Astrocyte of the spinal cord (primary cell): ENCODE measurements around the gene SEPTIN11.

Experiments used
- DNase-seq: peaks from one replicate; pipeline ENCODE4 v3.0.0; 2011; ENCODE audit warnings: low read depth, low spot score
- H3K4me3 ChIP-seq: 2 replicates; pipeline ENCODE4 v1.5.1; 2011; ENCODE audit warnings: low read depth, mild to moderate bottlenecking, low read length, moderate library complexity
- in situ Hi-C: cut with HindIII; loops from 2 replicates; pipeline ENCODE4 v1.10.0; 2017; ENCODE audit warnings: low sequenced_read_pairs
- TF ChIP-seq, protein P1 (sequence below): IDR thresholded peaks from 2 replicates; pipeline ENCODE4 v1.5.1; 2012; ENCODE audit warnings: low read depth, mild to moderate bottlenecking, low read length, inconsistent platforms

SEPTIN11 gene

DNA sequence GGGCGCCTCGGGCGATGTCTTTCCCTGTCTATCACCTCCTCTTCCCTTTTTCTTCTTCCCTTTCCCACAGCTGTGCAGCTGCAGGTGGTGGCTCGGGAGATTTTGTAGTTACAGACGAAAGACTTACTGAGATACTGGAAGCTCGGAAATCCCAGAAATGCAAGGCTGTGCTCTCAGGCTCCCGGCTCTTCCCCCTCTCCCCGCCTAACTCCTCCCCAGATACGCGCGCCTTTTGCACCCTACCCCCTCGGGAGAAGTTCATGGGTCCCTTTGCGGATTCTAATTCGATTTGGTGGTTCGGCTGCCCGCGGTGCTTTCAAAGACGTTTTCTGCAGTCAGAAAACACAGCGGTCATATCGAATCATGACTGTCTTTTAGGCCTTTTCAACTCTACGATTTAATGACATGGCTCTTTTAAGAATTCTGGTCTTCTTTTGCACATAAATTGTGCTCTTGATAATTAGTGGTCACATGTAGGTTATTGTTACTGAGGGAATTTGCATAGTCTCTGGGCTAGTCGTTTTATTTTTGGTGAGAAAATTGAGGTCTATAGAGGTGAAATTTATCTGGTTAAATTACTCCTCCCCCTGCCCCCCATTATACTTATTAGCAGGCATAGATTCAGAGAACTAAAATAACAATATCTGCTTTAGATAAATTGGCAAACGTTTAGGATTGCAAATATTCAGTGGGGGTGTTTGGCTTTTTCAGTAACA, 1.6 kb downstream of the SEPTIN11 start:
- DNase-seq: peak; percentile 57
- in situ Hi-C loops: no loop called here
- TF ChIP-seq, protein P1, sequence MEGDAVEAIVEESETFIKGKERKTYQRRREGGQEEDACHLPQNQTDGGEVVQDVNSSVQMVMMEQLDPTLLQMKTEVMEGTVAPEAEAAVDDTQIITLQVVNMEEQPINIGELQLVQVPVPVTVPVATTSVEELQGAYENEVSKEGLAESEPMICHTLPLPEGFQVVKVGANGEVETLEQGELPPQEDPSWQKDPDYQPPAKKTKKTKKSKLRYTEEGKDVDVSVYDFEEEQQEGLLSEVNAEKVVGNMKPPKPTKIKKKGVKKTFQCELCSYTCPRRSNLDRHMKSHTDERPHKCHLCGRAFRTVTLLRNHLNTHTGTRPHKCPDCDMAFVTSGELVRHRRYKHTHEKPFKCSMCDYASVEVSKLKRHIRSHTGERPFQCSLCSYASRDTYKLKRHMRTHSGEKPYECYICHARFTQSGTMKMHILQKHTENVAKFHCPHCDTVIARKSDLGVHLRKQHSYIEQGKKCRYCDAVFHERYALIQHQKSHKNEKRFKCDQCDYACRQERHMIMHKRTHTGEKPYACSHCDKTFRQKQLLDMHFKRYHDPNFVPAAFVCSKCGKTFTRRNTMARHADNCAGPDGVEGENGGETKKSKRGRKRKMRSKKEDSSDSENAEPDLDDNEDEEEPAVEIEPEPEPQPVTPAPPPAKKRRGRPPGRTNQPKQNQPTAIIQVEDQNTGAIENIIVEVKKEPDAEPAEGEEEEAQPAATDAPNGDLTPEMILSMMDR: no peak
- peak overlapping the region; percentile 94 for H3K4me3 ChIP-seq

DNA sequence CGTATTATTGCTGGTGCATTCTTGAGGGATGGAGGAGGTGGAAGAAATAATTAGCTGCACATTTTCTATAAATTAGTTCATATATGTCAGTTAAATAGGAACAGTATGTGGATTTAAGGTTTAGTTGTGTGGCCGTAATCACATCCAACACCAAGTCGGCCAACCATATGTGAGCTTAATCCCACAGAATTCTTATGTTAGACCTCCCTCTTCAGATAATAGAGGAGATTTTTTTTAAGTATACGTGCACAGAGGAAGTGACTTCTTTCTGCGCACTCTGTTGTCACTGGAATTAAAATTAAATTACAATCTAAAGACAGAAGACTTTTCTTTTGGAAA, 2.1 kb downstream of the SEPTIN11 start:
- DNase-seq: no peak
- in situ Hi-C loops: no loop called here
- peak overlapping the region; percentile 94 for H3K4me3 ChIP-seq
- TF ChIP-seq, protein P1: no peak

DNA sequence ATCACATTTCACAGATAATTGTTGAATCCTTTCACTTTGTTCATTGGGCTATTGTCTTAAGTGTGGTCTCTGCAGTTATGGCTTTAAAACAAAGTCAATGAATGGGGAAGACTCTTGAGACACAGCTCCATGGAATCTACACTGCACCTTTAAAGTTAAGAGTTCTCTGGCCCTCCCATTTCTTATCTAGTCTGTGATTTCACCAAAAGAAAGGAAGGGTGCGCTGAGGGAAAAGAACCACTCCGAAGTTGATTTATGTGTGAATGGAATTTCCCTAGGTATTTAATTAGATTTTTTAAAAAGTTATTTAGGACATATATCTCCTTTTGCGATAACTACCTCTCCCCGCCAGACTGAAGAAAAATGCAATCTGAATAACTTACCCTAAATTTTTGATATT, 2.5 kb downstream of the SEPTIN11 start:
- in situ Hi-C loops: no loop called here
- TF ChIP-seq, protein P1: no peak
- DNase-seq: no peak
- peak overlapping the region; percentile 94 for H3K4me3 ChIP-seq

GRCh38 chr4:76952656-76953582, 3.4 kb downstream of the SEPTIN11 start:
- H3K4me3 ChIP-seq: peak overlapping the region; percentile 20
- TF ChIP-seq, protein P1: no peak
- DNase-seq: no peak
- in situ Hi-C loops: no loop called here

DNA sequence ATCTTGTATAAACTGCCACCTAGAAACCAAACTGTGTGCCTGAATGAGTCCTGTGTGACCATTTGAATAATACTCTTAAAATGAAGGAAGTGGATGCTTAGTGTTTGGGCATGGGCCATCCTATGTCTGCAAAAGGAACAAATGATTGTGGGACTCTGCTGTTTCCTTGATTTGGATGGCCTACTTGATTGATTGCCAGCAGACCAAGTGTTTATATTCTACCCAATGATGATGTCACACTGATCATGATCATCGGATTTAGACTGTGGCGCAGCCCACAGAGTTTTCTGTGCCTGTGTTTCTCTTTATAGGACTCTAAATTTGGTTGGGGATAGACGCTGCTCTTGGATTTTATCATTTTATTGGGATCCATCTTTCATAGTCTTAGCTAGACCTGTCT, 4.4 kb downstream of the SEPTIN11 start:
- H3K4me3 ChIP-seq: no peak overlapping the region
- TF ChIP-seq, protein P1: no peak
- in situ Hi-C loops: no loop called here
- no peak for DNase-seq

- TF ChIP-seq, protein P1: no peak
- in situ Hi-C loops: no loop called here
- no peak for DNase-seq
- no peak overlapping the region for H3K4me3 ChIP-seq
Observed at GRCh38 chr4:76954489-76954888, 4.9 kb downstream of the SEPTIN11 start.
